Smooth muscle cell (in vitro differentiated cells): ENCODE measurements around the gene SUSD2. TPM values are rescaled to one million over a fixed set of nuclear protein-coding genes. Genes with fewer than 3 reads are reported as not detected.

Experiments used
- DNase-seq: peaks from one replicate; lab custom pipeline; 2025; ENCODE audit not compliant: unreplicated experiment; lab: John Stamatoyannopoulos, UW
- H2AFZ ChIP-seq: fragments of 200-600 bp; sonication (generic); 2 replicates; pipeline ENCODE4 v1.6.0; 2016; ENCODE audit warnings: antibody characterized with exemption, low read depth, mild to moderate bottlenecking
- H3F3A ChIP-seq: fragments of 200-600 bp; sonication (generic); 2 replicates; pipeline ENCODE4 v1.6.0; 2017; ENCODE audit warnings: antibody characterized with exemption, low read depth
- H3K27ac ChIP-seq: fragments of 200-600 bp; sonication (generic); 2 replicates; pipeline ENCODE4 v1.5.1; 2016; ENCODE audit warnings: low read depth, mild to moderate bottlenecking
- H3K27me3 ChIP-seq: fragments of 200-600 bp; sonication (generic); 2 replicates; pipeline ENCODE4 v1.6.1; 2016; ENCODE audit warnings: low read depth, mild to moderate bottlenecking
- H3K36me3 ChIP-seq: fragments of 200-600 bp; sonication (generic); 2 replicates; pipeline ENCODE4 v1.5.1; 2016; ENCODE audit warnings: low read depth
- H3K4me1 ChIP-seq: fragments of 200-600 bp; sonication (generic); 2 replicates; pipeline ENCODE4 v1.5.1; 2016; ENCODE audit warnings: low read depth
- H3K4me2 ChIP-seq: fragments of 200-600 bp; sonication (generic); 2 replicates; pipeline ENCODE4 v1.6.0; 2016; ENCODE audit warnings: mild to moderate bottlenecking
- H3K4me3 ChIP-seq: fragments of 200-600 bp; sonication (generic); 2 replicates; pipeline ENCODE4 v1.5.1; 2016; ENCODE audit warnings: mild to moderate bottlenecking
- H3K79me2 ChIP-seq: fragments of 200-600 bp; sonication (generic); 2 replicates; pipeline ENCODE4 v1.6.0; 2016; ENCODE audit warnings: low read depth, mild to moderate bottlenecking
- H3K9ac ChIP-seq: fragments of 200-600 bp; sonication (generic); 2 replicates; pipeline ENCODE4 v1.6.0; 2016; ENCODE audit warnings: low read depth
- H3K9me3 ChIP-seq: fragments of 200-600 bp; sonication (generic); replicated peaks from 2 replicates; pipeline ENCODE4 v1.5.1; 2016; ENCODE audit warnings: low read depth
- H4K20me1 ChIP-seq: fragments of 200-600 bp; sonication (generic); 2 replicates; pipeline ENCODE4 v1.6.0; 2016; ENCODE audit warnings: low read depth
- WGBS: methylation state at CpG from one replicate; pipeline ENCODE4 v1.1.7; 2016; ENCODE audit warnings: low lambda C conversion rate; 5-methylcytosine and 5-hydroxymethylcytosine counted together
- polyA plus RNA-seq: library from polyadenylated mRNA; unstranded; fragments of >200 nt; fragmentation: Nextera tagmentation; extraction: Ambion mirVana; gene quantifications from 2 replicates; pipeline ENCODE4 v1.2.1, GENCODE V29; 2016
- total RNA-seq: library from RNA; depleted of rRNA; stranded (reverse); fragments of >200 nt; gene quantifications from 2 replicates; pipeline ENCODE4 v1.2.3, GENCODE V29; 2014
- TF ChIP-seq, protein P1 (sequence below): fragments of 200-600 bp; sonication (generic); IDR thresholded peaks from 2 replicates; pipeline ENCODE4 v1.5.1; 2017; ENCODE audit warnings: borderline replicate concordance, mild to moderate bottlenecking, antibody characterized with exemption; ENCODE audit not compliant: insufficient read depth, poor library complexity, severe bottlenecking

The SUSD2 gene
- total and polyA plus RNA-seq, 2 experiments from 2014 or later = 1.1 to 1.2 TPM

- under 1% methylated on average over 73 of the region's 77 CpGs for WGBS
- Histone ChIP-seq H3K4me2 (peak overlapping the region; percentile 98), H3K27ac (no peak overlapping the region), H3K4me3 (peak overlapping the region; percentile 75), H2AFZ (no peak overlapping the region), H3K79me2 (no peaks in the 10 kb centered on the region), H3K36me3 (no peaks in the 10 kb centered on the region), H3K4me1 (peaks cover 16% of the 10 kb centered on the region), H3K27me3 (no peaks in the 10 kb centered on the region), H3K9ac (peak overlapping the region; percentile 35), H3K9me3 (no peaks in the 10 kb centered on the region), H3F3A (peaks cover 5% of the 10 kb centered on the region), H4K20me1 (peaks cover 99% of the 10 kb centered on the region)
- TF ChIP-seq, protein P1, sequence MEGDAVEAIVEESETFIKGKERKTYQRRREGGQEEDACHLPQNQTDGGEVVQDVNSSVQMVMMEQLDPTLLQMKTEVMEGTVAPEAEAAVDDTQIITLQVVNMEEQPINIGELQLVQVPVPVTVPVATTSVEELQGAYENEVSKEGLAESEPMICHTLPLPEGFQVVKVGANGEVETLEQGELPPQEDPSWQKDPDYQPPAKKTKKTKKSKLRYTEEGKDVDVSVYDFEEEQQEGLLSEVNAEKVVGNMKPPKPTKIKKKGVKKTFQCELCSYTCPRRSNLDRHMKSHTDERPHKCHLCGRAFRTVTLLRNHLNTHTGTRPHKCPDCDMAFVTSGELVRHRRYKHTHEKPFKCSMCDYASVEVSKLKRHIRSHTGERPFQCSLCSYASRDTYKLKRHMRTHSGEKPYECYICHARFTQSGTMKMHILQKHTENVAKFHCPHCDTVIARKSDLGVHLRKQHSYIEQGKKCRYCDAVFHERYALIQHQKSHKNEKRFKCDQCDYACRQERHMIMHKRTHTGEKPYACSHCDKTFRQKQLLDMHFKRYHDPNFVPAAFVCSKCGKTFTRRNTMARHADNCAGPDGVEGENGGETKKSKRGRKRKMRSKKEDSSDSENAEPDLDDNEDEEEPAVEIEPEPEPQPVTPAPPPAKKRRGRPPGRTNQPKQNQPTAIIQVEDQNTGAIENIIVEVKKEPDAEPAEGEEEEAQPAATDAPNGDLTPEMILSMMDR = no peak
- DNase-seq = peak; percentile 35
Measured at GRCh38 chr22:24156141-24156912, 25.0 kb upstream of the SUSD2 start.

- H2AFZ ChIP-seq = no peak overlapping the region
- no peaks in the 10 kb centered on the region for H3K36me3 ChIP-seq
- peak; percentile 35 for DNase-seq
- peaks cover 5% of the 10 kb centered on the region for H3F3A ChIP-seq
- H4K20me1 ChIP-seq = peaks cover 96% of the 10 kb centered on the region
- no peak overlapping the region for H3K27ac ChIP-seq
- peaks cover 16% of the 10 kb centered on the region for H3K4me1 ChIP-seq
- no peaks in the 10 kb centered on the region for H3K27me3 ChIP-seq
- no peaks in the 10 kb centered on the region for H3K79me2 ChIP-seq
- H3K4me2 ChIP-seq = peak overlapping the region; percentile 98
- H3K9ac ChIP-seq = peak overlapping the region; percentile 35
- 35% methylated on average over 22 of the region's 23 CpGs for WGBS
- TF ChIP-seq, protein P1 = peak; percentile 72
- H3K4me3 ChIP-seq = peak overlapping the region; percentile 75
- no peaks in the 10 kb centered on the region for H3K9me3 ChIP-seq
Measured at GRCh38 chr22:24156913-24157821, 24.1 kb upstream of the SUSD2 start.

DNA sequence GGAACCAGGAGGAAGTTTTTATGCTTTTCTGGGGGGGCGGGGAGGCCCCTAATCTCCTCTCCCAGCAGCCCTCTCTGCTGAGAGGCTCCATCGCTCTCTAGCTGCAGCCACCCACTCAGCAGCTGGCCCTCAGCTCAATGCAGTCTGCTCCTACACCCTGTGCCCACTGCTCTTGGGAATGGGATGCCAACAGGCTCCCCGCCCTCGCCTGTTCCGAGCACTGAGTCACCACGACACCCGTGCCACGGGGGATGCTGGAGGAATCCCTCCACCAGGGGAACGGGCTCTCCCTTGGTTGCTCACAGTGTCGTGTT, 23.5 kb upstream of the SUSD2 start:
- H3K4me1 ChIP-seq = peaks cover 16% of the 10 kb centered on the region
- WGBS = 76% methylated on average over 10 of the region's 10 CpGs

More for the DNA sequence above, 23.5 kb upstream of the SUSD2 start:
- Histone ChIP-seq H3K27me3 (no peaks in the 10 kb centered on the region), H4K20me1 (peaks cover 90% of the 10 kb centered on the region), H3K4me3 (no peak overlapping the region), H3K4me2 (peak overlapping the region; percentile 98), H3F3A (peaks cover 5% of the 10 kb centered on the region), H2AFZ (no peak overlapping the region), H3K79me2 (no peaks in the 10 kb centered on the region), H3K9ac (no peak overlapping the region), H3K9me3 (no peaks in the 10 kb centered on the region), H3K27ac (no peak overlapping the region), H3K36me3 (no peaks in the 10 kb centered on the region)
- DNase-seq = no peak
- TF ChIP-seq, protein P1 = peak; percentile 5
